Endothelial cell of hepatic sinusoid (primary cell): Measurements from ENCODE around the gene FXYD6.
"Not testable (repeated sequence)": the region's sequence is repeated elsewhere in the genome, so short reads cannot be mapped to it uniquely, and the experiment has no call there.

Source experiments
- in situ Hi-C: cut with HindIII; loops from 2 replicates; pipeline ENCODE4 v1.10.0; 2017; ENCODE audit warnings: low sequenced_read_pairs

The FXYD6 gene

GRCh38 chr11:117819096-117820040 is 57.1 kb downstream of the FXYD6 start:
- in situ Hi-C loops: no loop called here

DNA sequence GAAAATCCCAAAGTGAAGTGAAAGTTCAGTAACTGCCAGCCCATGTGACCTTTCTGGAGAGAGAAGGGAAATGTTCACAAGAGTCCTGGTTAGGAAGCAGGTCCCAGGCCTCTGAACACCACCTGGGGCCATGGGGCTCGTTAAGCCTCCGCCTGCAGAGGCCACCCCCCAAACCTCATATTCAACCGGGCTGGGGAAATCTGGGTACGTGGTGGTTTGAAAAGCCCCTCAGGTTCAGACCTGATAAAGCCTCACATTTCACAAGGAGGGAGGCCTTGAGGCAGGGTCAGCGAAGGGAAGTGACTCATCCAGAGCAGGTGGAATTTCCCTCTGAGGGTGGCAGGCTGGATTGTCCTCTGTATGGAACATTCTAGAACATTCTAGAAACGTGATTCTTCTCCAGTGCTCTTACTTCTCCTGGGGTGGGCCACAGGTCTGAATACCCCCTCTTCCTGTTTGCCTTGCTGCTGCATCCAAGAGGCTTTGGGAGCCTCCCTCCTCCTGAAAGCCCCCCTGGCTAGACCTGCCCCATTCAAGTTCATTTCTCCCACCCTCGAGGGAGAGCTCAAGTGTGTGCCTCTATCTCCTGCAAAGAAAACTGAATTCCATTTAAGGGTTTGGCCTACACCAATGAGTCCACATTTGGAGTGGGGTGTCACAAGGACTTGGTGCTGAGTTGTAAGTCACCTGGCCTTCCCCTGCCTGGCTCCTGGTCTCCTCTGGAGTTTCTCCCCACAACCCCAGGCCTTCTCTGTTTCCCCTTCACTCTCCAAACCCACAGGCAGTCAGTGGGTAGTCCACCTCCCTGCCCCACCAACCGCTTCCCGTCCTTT is 58.2 kb downstream of the FXYD6 start:
- in situ Hi-C loops: no loop called here

DNA sequence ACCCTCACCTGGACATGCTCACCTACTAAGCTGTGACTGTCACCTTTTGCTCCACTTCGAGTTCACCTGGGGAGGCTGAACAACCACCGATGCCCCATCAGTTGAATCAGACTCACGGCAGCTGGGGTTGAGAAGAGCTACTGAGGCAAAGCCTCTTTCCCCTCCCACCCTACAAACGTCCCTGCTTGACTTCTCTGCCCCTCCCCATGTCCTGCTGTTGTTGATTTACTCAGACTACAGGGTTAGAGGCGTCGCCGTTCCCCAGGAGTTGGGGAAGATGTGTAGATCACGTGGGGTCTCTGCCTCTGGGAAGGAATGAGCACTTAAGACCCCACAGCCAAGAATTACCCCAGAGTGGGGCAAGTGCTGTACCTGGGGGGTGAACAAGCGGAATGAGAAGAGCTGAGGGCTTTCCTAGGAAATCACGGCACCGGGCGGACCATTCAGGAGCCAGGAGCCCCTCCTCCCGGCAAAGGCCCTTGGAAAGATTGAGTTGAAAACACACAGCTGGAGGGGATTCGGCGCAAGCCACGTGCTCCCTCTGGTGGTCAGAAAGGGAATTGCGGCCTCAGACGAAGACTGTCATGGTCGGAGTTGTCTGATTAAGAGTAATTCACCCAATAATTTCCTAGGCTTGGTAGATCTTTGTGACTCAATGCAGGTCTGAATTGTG is 59.0 kb downstream of the FXYD6 start:
- in situ Hi-C loops: no loop called here

DNA sequence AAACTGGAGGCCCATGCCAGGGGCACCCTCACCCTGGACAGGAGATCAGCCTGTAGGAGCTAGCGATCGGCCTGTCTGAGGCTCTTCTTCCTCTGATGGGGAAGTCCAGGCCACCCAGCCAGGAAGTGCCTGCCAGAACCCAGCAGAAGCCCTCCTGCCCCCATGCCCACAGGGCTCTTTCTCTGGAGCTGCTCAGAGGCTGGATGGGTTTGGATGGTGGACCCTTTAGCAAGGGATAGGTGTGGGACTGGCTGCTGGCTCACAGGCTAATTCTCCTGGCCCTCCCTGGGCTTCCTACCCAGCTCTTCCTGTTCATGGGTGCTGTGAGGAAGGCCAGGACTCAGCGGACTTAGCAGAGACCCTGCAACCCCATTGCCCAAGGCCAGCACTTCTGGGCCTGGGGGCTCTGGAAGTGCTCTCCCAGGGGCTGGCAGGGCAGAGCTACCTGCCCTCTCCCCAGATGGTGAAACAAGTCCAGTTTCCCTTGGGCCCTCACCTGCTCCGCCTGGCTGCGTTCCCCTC is 59.6 kb downstream of the FXYD6 start:
- in situ Hi-C loops: no loop called here

DNA sequence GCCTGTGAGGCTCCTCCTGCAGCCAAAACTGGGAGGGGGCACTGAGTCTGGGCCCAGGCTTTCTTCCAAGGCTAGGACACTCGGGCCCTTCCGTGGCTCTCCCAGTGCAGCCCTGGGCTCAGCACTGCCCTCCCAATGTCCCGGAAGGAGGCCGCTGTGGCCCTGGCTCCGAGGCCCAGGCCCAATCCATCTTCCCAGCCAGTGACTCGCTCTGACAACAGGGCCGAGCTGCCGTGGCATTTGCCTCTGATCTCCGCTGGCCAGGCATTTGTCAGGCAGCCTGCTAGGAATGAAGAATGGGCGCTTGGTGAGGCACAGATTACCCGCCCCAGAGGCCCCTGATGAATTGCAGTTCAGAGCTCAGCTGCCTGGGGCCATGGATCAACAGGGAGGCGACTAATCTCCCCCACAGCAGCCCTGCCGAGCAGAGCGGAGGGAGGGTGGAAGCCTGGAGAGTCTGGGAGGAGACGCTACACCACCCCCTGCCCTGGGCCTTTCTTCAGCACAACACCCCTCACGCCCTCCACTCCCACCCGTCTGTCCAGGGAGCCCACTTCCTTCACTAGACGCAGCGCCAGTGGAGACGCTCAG is 60.2 kb downstream of the FXYD6 start:
- in situ Hi-C loops: no loop called here

GRCh38 chr11:117815262-117815803 is 61.1 kb downstream of the FXYD6 start:
- in situ Hi-C loops: no loop called here

GRCh38 chr11:117814766-117815261 is 61.6 kb downstream of the FXYD6 start:
- in situ Hi-C loops: no loop called here

DNA sequence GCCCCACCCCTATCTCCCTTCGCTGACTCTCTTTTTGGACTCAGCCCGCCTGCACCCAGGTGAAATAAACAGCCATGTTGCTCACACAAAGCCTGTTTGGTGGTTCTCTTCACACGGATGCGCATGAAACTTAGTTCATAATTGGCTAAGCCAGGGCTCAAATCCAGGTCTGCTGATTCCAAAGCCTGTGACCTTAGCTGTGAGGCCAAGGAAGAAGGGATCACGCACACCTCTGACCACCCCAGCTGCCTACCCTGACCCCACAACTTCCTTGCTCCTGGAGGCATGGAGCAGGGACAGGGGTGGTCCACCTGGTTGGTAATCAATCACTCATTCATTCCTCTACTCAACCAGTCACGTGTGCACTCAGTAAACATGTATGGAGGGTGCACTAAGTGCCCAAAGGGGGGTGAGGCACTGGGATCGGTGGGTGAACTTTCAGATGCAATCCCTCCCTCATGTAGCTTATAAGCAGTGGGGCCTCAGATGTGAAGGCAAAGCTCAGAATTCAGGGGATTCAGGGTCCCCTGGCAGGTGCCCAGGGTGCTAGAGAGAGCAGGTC is 62.2 kb downstream of the FXYD6 start:
- in situ Hi-C loops: no loop called here

DNA sequence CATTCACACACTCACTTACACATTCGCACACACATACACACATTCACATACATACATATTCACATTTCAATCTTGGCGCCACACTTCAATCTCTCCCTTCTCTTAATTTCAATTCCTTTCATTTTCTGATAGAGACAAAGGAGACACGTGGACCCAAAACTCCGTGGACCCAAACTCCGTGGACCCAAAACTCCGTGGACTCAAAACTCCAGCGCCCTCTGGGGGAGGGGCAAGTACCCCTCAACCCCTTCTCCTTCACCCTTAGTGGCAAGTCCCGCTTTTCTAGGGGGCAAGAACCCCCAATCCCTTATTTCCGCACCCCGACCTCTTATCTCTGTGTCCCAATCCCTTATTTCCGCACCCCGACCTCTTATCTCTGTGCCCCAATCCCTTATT is 66.4 kb downstream of the FXYD6 start:
- in situ Hi-C loops: not testable (repeated sequence)

- in situ Hi-C loops: loop anchor here (5.0 kb wide), 2 partner anchors 107 to 138 kb away; no protein-coding TSS in a partner anchor
Measured at GRCh38 chr11:117809236-117810055, 67.0 kb downstream of the FXYD6 start.

DNA sequence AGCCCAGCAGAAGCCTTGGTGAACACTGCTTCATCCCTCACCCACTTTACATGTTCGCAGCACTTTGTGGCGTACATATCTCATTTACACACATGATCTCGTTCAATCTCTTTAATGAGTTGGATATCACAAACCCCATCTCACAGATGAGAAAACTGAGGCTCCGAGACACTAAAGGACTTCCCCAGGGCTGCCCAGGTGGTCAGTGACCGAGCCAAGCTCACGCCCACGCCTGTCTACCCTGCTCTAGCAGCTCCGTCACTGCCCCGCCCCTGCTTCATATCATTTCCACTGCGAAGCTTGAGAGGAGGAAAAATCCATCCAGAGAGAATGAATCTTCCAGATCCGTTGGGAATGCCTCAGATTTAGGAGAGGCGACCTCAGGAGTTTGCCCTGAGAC is 67.7 kb downstream of the FXYD6 start:
- in situ Hi-C loops: loop anchor here (5.0 kb wide), 2 partner anchors 106 to 139 kb away; no protein-coding TSS in a partner anchor

- in situ Hi-C loops: loop anchor here (5.0 kb wide), 2 partner anchors 105 to 140 kb away; no protein-coding TSS in a partner anchor
Measured at GRCh38 chr11:117807482-117808327, 68.8 kb downstream of the FXYD6 start.

DNA sequence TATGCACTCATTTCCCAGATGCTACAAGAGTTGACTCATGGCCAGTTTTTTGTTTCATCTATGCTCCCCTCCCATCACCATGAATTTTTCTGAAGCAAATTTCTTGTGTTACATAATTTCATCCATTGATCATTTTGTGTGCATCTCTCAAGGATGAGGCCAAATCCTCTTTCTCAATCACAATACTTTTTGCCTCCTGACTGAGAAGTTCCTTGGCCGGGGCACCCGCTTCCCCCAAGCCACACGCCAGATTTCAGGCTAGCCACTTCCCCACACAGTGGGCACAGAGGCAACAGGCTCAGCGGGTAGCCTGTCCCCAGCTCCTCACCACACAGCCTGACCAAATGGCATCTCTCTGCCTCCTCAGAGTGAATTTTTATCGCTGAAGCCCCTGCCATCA is 69.6 kb downstream of the FXYD6 start:
- in situ Hi-C loops: loop anchor here (5.0 kb wide), 2 partner anchors 105 to 140 kb away; no protein-coding TSS in a partner anchor

DNA sequence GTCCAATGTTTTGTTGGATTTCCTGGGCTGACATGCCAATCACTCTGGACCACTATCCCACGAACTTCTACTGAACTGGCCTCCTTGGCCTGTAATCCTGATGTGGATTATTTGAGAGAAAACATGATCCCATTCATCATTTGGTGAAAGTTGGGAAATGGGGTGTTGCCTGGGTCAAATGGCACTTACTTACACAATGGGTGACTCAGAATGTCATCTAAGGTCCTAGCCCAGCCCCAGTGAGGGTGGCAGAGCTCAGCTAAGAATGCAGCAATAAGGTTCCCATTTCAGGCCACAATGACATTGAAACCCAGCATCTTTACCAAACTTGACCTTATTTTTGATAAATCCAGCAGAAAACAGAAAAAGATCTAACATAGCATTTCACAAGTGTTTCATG is 71.4 kb downstream of the FXYD6 start:
- in situ Hi-C loops: loop anchor here (5.0 kb wide), 2 partner anchors 103 to 142 kb away; no protein-coding TSS in a partner anchor

DNA sequence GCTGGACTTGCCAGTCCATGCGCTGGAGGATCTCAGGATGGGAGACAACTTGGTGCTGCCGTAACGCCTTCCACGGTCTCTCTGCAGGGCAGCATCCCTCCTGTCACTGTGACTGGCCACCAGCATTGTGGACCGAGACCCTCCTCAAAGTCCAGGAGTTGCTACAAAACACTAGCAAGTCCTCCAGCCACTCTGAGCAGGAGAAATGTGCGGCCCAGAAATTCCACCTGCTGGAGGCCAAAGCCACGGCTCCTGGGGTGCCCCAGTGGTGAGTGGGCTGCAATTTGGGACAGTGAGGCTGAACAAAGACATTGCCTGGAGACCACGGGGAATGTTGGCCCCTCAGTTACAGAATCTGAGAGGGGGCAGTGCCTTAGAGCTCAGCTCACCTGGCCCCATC is 72.6 kb downstream of the FXYD6 start:
- in situ Hi-C loops: no loop called here

- in situ Hi-C loops: no loop called here
Measured at GRCh38 chr11:117799634-117800033, 76.8 kb downstream of the FXYD6 start.

GRCh38 chr11:117796872-117797529 is 79.5 kb downstream of the FXYD6 start, which contains the start of gene DSCAML1:
Gene DSCAML1, minus strand, starts transcription at chr11:117797216. Its CDS starts 137 bp downstream, at chr11:117797079.
- in situ Hi-C loops: no loop called here
